Astrocyte (in vitro differentiated cells and primary cell): ENCODE results near the gene WDR19. TPM values are rescaled to one million over a fixed set of nuclear protein-coding genes. Genes with fewer than 3 reads are reported as not detected.

Source experiments
- DNase-seq: peaks from one replicate; pipeline ENCODE4 v3.0.0-alpha.2; 2010; ENCODE audit warnings: low read depth
- FAIRE-seq: peaks from 2 replicates; lab custom pipeline; 2011; peaks lifted over from hg19 to GRCh38; lab: Jason Lieb, UNC
- H2AFZ ChIP-seq: 2 replicates; pipeline ENCODE4 v1.6.0; 2012; ENCODE audit warnings: low read depth, low read length, inconsistent platforms
- H3K27ac ChIP-seq: 2 replicates; pipeline ENCODE4 v1.5.1; 2011; ENCODE audit warnings: low read depth, low read length, inconsistent platforms
- H3K27me3 ChIP-seq: 2 replicates; pipeline ENCODE4 v1.6.0; 2011; ENCODE audit warnings: low read length, inconsistent platforms; ENCODE audit not compliant: insufficient read depth
- H3K36me3 ChIP-seq: 2 replicates; pipeline ENCODE4 v1.5.1; 2011; ENCODE audit warnings: low read length, inconsistent platforms; ENCODE audit not compliant: insufficient read depth
- H3K4me1 ChIP-seq: 2 replicates; pipeline ENCODE4 v1.5.1; 2011; ENCODE audit warnings: low read length, inconsistent platforms; ENCODE audit not compliant: insufficient read depth
- H3K4me2 ChIP-seq: 2 replicates; pipeline ENCODE4 v1.6.0; 2012; ENCODE audit warnings: low read length, inconsistent platforms
- H3K4me3 ChIP-seq: 2 replicates; pipeline ENCODE4 v1.5.1; 2011; ENCODE audit warnings: low read depth, mild to moderate bottlenecking, low read length, inconsistent platforms; ENCODE audit not compliant: insufficient read depth
- H3K79me2 ChIP-seq: 2 replicates; pipeline ENCODE4 v1.6.0; 2012; ENCODE audit warnings: mild to moderate bottlenecking, low read length, inconsistent platforms; ENCODE audit not compliant: insufficient read depth
- H3K9ac ChIP-seq: 2 replicates; pipeline ENCODE4 v1.6.0; 2012; ENCODE audit warnings: mild to moderate bottlenecking, low read length, inconsistent platforms
- H3K9me3 ChIP-seq: 2 replicates; pipeline ENCODE4 v1.5.1; 2012; ENCODE audit warnings: low read depth, mild to moderate bottlenecking, low read length, inconsistent platforms; ENCODE audit not compliant: insufficient read depth
- H4K20me1 ChIP-seq: 2 replicates; pipeline ENCODE4 v1.6.0; 2012; ENCODE audit warnings: low read length, inconsistent platforms; ENCODE audit not compliant: insufficient read depth
- H3K27ac Mint-ChIP-seq: one replicate; pipeline ENCODE4 v1.8.0; 2021; ENCODE audit warnings: mild to moderate bottlenecking, mixed read lengths; ENCODE audit not compliant: unreplicated experiment
- H3K27me3 Mint-ChIP-seq: one replicate; pipeline ENCODE4 v1.8.0; 2021; ENCODE audit warnings: low read depth, mixed read lengths; ENCODE audit not compliant: unreplicated experiment
- H3K36me3 Mint-ChIP-seq: one replicate; pipeline ENCODE4 v1.8.0; 2021; ENCODE audit warnings: low read depth, mixed read lengths; ENCODE audit not compliant: unreplicated experiment
- H3K4me1 Mint-ChIP-seq: one replicate; pipeline ENCODE4 v1.8.0; 2021; ENCODE audit warnings: low read depth, mixed read lengths; ENCODE audit not compliant: unreplicated experiment
- H3K4me3 Mint-ChIP-seq: one replicate; pipeline ENCODE4 v1.8.0; 2021; ENCODE audit warnings: mild to moderate bottlenecking, moderate library complexity, mixed read lengths; ENCODE audit not compliant: unreplicated experiment
- H3K9me3 Mint-ChIP-seq: one replicate; pipeline ENCODE4 v1.8.0; 2021; ENCODE audit warnings: mild to moderate bottlenecking, mixed read lengths; ENCODE audit not compliant: unreplicated experiment
- EZH2 ChIP-seq: IDR thresholded peaks from 2 replicates; pipeline ENCODE4 v1.6.1; 2012; ENCODE audit warnings: mild to moderate bottlenecking, low read length, inconsistent platforms; ENCODE audit not compliant: insufficient read depth
- total RNA-seq: library from RNA; stranded (reverse); gene quantifications from 2 replicates; pipeline ENCODE4 v1.2.1, GENCODE V29; 2021
- TF ChIP-seq, protein P1 (sequence below): IDR thresholded peaks from 2 replicates; pipeline ENCODE4 v1.5.1; 2011; ENCODE audit warnings: low read depth, mild to moderate bottlenecking, inconsistent platforms, low read length, moderate library complexity; ENCODE audit not compliant: insufficient read depth

Gene WDR19
- total RNA-seq, 1 donor from 2014 or later, result 18.0 TPM

DNA sequence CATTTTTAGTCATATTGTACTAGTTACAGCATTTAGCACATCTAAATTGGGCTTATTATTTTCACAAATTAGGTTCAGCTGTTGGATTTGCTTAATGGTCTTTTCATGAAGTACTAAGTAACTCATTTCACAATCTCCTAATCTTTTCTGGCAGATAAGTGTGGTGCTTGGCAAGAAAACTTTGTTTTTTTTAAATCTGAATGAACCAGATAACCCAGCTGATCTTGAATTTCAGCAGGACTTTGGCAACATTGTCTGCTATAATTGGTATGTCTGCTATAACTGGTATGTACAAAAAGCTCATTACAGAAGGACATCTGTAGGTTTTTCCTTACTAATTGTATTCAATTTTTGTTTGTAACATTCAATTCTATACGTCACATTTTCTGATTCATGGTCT is 22.7 kb downstream of the WDR19 start:
- Histone ChIP-seq H3K79me2 (no peaks in the 10 kb centered on the region), H3K4me1 (no peaks in the 10 kb centered on the region), H3K27me3 (no peaks in the 10 kb centered on the region), H3K27ac (no peak overlapping the region), H3K4me3 (no peak overlapping the region), H3K4me2 (no peak overlapping the region), H2AFZ (no peak overlapping the region), H3K9ac (no peak overlapping the region), H3K36me3 (peaks cover 20% of the 10 kb centered on the region), H3K9me3 (no peaks in the 10 kb centered on the region), H4K20me1 (no peaks in the 10 kb centered on the region)
- Mint-ChIP-seq H3K9me3 (no peaks in the 10 kb centered on the region), H3K36me3 (peaks cover 12% of the 10 kb centered on the region), H3K27ac (no peak overlapping the region), H3K4me3 (no peak overlapping the region), H3K27me3 (no peaks in the 10 kb centered on the region), H3K4me1 (no peaks in the 10 kb centered on the region)
- DNase-seq, result peak; percentile 28
- no peak for FAIRE-seq
- TF ChIP-seq, protein P1, sequence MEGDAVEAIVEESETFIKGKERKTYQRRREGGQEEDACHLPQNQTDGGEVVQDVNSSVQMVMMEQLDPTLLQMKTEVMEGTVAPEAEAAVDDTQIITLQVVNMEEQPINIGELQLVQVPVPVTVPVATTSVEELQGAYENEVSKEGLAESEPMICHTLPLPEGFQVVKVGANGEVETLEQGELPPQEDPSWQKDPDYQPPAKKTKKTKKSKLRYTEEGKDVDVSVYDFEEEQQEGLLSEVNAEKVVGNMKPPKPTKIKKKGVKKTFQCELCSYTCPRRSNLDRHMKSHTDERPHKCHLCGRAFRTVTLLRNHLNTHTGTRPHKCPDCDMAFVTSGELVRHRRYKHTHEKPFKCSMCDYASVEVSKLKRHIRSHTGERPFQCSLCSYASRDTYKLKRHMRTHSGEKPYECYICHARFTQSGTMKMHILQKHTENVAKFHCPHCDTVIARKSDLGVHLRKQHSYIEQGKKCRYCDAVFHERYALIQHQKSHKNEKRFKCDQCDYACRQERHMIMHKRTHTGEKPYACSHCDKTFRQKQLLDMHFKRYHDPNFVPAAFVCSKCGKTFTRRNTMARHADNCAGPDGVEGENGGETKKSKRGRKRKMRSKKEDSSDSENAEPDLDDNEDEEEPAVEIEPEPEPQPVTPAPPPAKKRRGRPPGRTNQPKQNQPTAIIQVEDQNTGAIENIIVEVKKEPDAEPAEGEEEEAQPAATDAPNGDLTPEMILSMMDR, result no peak
- no peak for TF ChIP-seq EZH2

DNA sequence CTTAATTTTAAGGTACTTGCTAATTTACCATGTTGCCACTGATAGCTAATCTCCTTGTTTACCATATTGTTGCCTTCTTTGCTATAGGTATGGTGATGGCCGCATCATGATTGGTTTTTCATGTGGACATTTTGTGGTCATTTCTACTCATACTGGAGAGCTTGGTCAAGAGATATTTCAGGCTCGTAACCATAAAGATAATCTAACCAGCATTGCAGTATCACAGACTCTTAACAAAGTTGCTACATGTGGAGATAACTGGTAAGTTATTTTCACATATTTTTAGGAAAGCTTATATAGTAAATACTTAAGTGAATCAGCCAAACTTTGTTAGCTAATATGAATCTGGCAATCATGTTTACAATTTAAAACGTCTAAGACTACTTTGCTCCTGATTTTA is 23.1 kb downstream of the WDR19 start:
- no peak overlapping the region for H3K4me2 ChIP-seq
- H3K27me3 ChIP-seq, result no peaks in the 10 kb centered on the region
- Mint-ChIP-seq H3K36me3 (peaks cover 12% of the 10 kb centered on the region), H3K4me1 (no peaks in the 10 kb centered on the region), H3K9me3 (no peaks in the 10 kb centered on the region), H3K27ac (no peak overlapping the region), H3K4me3 (no peak overlapping the region), H3K27me3 (no peaks in the 10 kb centered on the region)
- H3K27ac ChIP-seq, result no peak overlapping the region
- H3K79me2 ChIP-seq, result no peaks in the 10 kb centered on the region
- TF ChIP-seq EZH2, result no peak
- TF ChIP-seq, protein P1, result no peak
- H4K20me1 ChIP-seq, result no peaks in the 10 kb centered on the region
- peaks cover 20% of the 10 kb centered on the region for H3K36me3 ChIP-seq
- FAIRE-seq (no peak), DNase-seq (peak; percentile 7)
- no peak overlapping the region for H3K4me3 ChIP-seq
- H3K4me1 ChIP-seq, result no peaks in the 10 kb centered on the region
- H3K9me3 ChIP-seq, result no peaks in the 10 kb centered on the region
- no peak overlapping the region for H2AFZ ChIP-seq
- no peak overlapping the region for H3K9ac ChIP-seq

DNA sequence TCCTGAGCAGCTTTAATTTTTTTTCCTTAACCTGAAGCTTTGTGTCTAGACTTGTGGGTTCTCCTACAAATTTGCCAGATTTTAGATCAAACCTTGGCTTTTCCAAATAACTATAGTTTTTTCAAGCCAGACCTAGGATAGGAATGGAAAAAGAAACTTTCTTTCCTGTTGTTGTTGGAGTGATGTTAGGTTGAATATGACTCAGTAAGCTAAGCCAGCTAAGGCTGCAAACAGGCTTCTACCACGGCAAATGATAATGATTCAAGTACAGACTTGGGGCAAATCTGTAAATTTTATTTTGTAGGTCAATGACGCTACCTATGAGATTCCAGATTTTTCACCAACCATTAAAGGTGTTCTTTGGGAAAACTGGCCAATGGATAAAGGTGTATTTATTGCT is 45.6 kb downstream of the WDR19 start:
- no peak overlapping the region for H3K4me3 Mint-ChIP-seq
- Histone ChIP-seq H4K20me1 (no peaks in the 10 kb centered on the region), H3K9me3 (no peaks in the 10 kb centered on the region), H3K4me2 (peak overlapping the region; percentile 9), H3K4me1 (no peaks in the 10 kb centered on the region), H3K79me2 (no peaks in the 10 kb centered on the region), H2AFZ (no peak overlapping the region), H3K36me3 (no peaks in the 10 kb centered on the region), H3K27me3 (no peaks in the 10 kb centered on the region), H3K9ac (no peak overlapping the region), H3K27ac (no peak overlapping the region), H3K4me3 (no peak overlapping the region)
- TF ChIP-seq EZH2, result no peak
- TF ChIP-seq, protein P1, result no peak
- H3K27me3 Mint-ChIP-seq, result no peaks in the 10 kb centered on the region
- H3K9me3 Mint-ChIP-seq, result no peaks in the 10 kb centered on the region
- peaks cover 3% of the 10 kb centered on the region for H3K4me1 Mint-ChIP-seq
- no peak for FAIRE-seq
- peak; percentile 38 for DNase-seq
- H3K27ac Mint-ChIP-seq, result no peak overlapping the region
- peaks cover 3% of the 10 kb centered on the region for H3K36me3 Mint-ChIP-seq
